PC-3 (cell line): Measurements from ENCODE around the gene CLMN. TPM values are rescaled to one million over a fixed set of nuclear protein-coding genes. Genes with fewer than 3 reads are reported as not detected.

Source experiments
- ATAC-seq: fragments of 200-7000 bp; cut with Tn5 transposase; 2 replicates; pipeline ENCODE4 v1.9.1; 2020; ENCODE audit warnings: mild to moderate bottlenecking, moderate library complexity
- BruUV-seq: library from RNA; stranded (reverse); fragments of 400-500 nt; replicated peaks from 2 replicates; lab custom pipeline; 2021; lab: Mats Ljungman, UMichigan
- CTCF ChIA-PET: fragments of 300-600 bp; sonication (Branson Sonifier 250); formaldehyde crosslinking; loops from one replicate; lab custom pipeline; 2022; ENCODE audit warnings: antibody characterized with exemption; lab: Charles Lee
- POLR2A ChIA-PET: fragments of 300-600 bp; sonication (Branson Sonifier 250); formaldehyde crosslinking; loops from one replicate; lab custom pipeline; 2022; ENCODE audit warnings: antibody characterized with exemption; ENCODE audit not compliant: unreplicated experiment; lab: Charles Lee
- DNase-seq: peaks from one replicate; pipeline ENCODE4 v3.0.0-alpha.2; 2015
- H2AFZ ChIP-seq: fragments of 300-600 bp; sonication (generic); 2 replicates; pipeline ENCODE4 v1.6.0; 2016; ENCODE audit warnings: antibody characterized with exemption, low read length
- H3F3A ChIP-seq: fragments of 300-600 bp; sonication (generic); one replicate; pipeline ENCODE4 v1.6.0; 2017; ENCODE audit warnings: antibody characterized with exemption, low read length, control low read depth, mild to moderate bottlenecking; ENCODE audit not compliant: unreplicated experiment
- H3K27ac ChIP-seq: fragments of 300-600 bp; sonication (generic); 2 replicates; pipeline ENCODE4 v1.5.1; 2016; ENCODE audit warnings: mild to moderate bottlenecking, low read length
- H3K27me3 ChIP-seq: fragments of 300-600 bp; sonication (generic); 2 replicates; pipeline ENCODE4 v1.6.1; 2016; ENCODE audit warnings: low read length, mixed read lengths
- H3K36me3 ChIP-seq: fragments of 300-600 bp; sonication (generic); 2 replicates; pipeline ENCODE4 v1.6.1; 2016; ENCODE audit warnings: low read depth, mixed run types, low read length, mixed read lengths
- H3K4me1 ChIP-seq: fragments of 300-600 bp; sonication (generic); 2 replicates; pipeline ENCODE4 v1.5.1; 2016; ENCODE audit warnings: low read length; ENCODE audit not compliant: insufficient read depth
- H3K4me2 ChIP-seq: fragments of 300-600 bp; sonication (generic); 2 replicates; pipeline ENCODE4 v1.6.0; 2016; ENCODE audit warnings: low read length
- H3K4me3 ChIP-seq: fragments of 300-600 bp; sonication (generic); 2 replicates; pipeline ENCODE4 v1.5.1; 2016; ENCODE audit warnings: mild to moderate bottlenecking, low read length, mixed read lengths
- H3K79me2 ChIP-seq: fragments of 300-600 bp; sonication (generic); 2 replicates; pipeline ENCODE4 v1.6.1; 2017; ENCODE audit warnings: low read length, mixed read lengths
- H3K9ac ChIP-seq: fragments of 300-600 bp; sonication (generic); 2 replicates; pipeline ENCODE4 v1.6.0; 2016; ENCODE audit warnings: mild to moderate bottlenecking, low read length
- H3K9me2 ChIP-seq: fragments of 300-600 bp; sonication (generic); replicated peaks from 2 replicates; pipeline ENCODE4 v1.6.1; 2016; ENCODE audit warnings: mixed run types, low read length, mixed read lengths
- H3K9me3 ChIP-seq: fragments of 300-600 bp; sonication (generic); 2 replicates; pipeline ENCODE4 v1.6.1; 2016; ENCODE audit warnings: low read length, mixed read lengths
- H4K20me1 ChIP-seq: fragments of 300-600 bp; sonication (generic); 2 replicates; pipeline ENCODE4 v1.6.1; 2016; ENCODE audit warnings: low read length, mixed read lengths
- EZH2 ChIP-seq: fragments of 300-600 bp; sonication (generic); IDR thresholded peaks from one replicate; pipeline ENCODE4 v1.6.1; 2017; ENCODE audit warnings: antibody characterized with exemption, mild to moderate bottlenecking, low read length; ENCODE audit not compliant: unreplicated experiment
- EZH2phosphoT487 ChIP-seq: fragments of 300-600 bp; sonication (generic); IDR thresholded peaks from 2 replicates; pipeline ENCODE4 v1.6.1; 2018; ENCODE audit warnings: mild to moderate bottlenecking, antibody characterized with exemption, low read length, borderline replicate concordance
- intact Hi-C: fragments of 100-400 bp; cut with micrococcal nuclease; formaldehyde crosslinking; loops from 2 replicates; pipeline ENCODE4 v1.9.0; 2023
- total RNA-seq: library from RNA; depleted of rRNA; stranded (reverse); fragments of >200 nt; gene quantifications from 2 replicates; pipeline ENCODE4 v1.2.3, GENCODE V29; 2014
- TF ChIP-seq, protein P1 (sequence below): fragments of 300-600 bp; sonication (generic); conservative IDR thresholded peaks from 2 replicates; pipeline ENCODE4 v1.5.1; 2017; ENCODE audit warnings: antibody characterized with exemption, low read depth, mild to moderate bottlenecking, low read length

The CLMN gene
- total RNA-seq, 1 experiment from 2014 or later = 3.5 TPM

DNA sequence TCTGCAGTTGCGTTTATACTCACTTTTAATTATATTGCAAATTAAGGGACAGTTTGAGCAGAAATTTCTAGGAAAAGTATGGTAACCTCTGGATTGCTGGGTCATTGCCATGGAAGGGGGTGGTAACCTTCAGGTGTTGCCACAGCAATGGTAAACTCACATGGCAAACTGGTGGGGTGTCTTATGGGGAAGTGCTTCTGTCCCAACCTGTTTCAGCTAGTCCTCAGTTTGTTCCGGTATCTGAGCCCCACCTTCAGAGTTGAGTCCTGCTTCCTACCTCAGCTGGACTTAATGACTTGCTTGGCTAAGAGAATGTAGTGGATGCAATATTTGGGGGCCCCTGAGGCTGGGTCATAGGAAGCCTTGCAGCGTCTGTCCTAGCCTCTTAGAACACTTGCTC lies 7.3 kb upstream of the CLMN start:
- H4K20me1 ChIP-seq = no peaks in the 10 kb centered on the region
- intact Hi-C loops = no loop called here
- H3K27me3 ChIP-seq = no peaks in the 10 kb centered on the region
- no peaks in the 10 kb centered on the region for H3K9me2 ChIP-seq
- ChIA-PET CTCF (no interaction called here), POLR2A (no interaction called here)
- H3K4me2 ChIP-seq = no peak overlapping the region
- no peak overlapping the region for H3K9ac ChIP-seq
- no peaks in the 10 kb centered on the region for H3F3A ChIP-seq
- no peaks in the 10 kb centered on the region for H3K36me3 ChIP-seq
- BruUV-seq = no TSS peak
- no peak overlapping the region for H3K27ac ChIP-seq
- DNase-seq (no peak), ATAC-seq (no peak)
- TF ChIP-seq EZH2phosphoT487 (no peak), EZH2 (no peak)
- TF ChIP-seq, protein P1, sequence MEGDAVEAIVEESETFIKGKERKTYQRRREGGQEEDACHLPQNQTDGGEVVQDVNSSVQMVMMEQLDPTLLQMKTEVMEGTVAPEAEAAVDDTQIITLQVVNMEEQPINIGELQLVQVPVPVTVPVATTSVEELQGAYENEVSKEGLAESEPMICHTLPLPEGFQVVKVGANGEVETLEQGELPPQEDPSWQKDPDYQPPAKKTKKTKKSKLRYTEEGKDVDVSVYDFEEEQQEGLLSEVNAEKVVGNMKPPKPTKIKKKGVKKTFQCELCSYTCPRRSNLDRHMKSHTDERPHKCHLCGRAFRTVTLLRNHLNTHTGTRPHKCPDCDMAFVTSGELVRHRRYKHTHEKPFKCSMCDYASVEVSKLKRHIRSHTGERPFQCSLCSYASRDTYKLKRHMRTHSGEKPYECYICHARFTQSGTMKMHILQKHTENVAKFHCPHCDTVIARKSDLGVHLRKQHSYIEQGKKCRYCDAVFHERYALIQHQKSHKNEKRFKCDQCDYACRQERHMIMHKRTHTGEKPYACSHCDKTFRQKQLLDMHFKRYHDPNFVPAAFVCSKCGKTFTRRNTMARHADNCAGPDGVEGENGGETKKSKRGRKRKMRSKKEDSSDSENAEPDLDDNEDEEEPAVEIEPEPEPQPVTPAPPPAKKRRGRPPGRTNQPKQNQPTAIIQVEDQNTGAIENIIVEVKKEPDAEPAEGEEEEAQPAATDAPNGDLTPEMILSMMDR = no peak
- no peaks in the 10 kb centered on the region for H3K4me1 ChIP-seq
- H2AFZ ChIP-seq = no peak overlapping the region
- no peaks in the 10 kb centered on the region for H3K9me3 ChIP-seq
- H3K4me3 ChIP-seq = no peak overlapping the region
- no peaks in the 10 kb centered on the region for H3K79me2 ChIP-seq

DNA sequence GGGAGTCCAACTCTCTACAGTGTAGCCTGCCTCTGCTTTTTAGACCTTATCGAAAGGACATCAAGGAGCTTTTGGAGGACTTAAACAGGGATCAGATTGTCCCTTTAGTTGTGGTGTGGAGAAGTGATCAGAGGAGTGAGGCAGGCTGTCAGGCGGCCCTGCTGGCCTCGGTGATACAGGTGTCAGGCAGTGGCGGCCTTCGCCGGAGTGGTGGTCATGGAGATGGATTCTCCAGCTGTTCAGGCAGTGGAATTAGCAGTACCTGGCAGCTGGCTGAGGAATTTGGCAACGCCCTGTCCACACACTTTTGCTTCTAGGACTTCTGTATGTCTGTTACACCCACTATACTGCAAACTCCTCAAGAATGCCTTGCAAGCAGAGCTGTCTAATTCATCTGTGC lies 4.2 kb upstream of the CLMN start:
- H3K9me2 ChIP-seq = no peaks in the 10 kb centered on the region
- H2AFZ ChIP-seq = no peak overlapping the region
- H3K27me3 ChIP-seq = no peaks in the 10 kb centered on the region
- no peak for ATAC-seq
- no peaks in the 10 kb centered on the region for H3K9me3 ChIP-seq
- intact Hi-C loops = no loop called here
- H3K27ac ChIP-seq = no peak overlapping the region
- DNase-seq = no peak
- no peaks in the 10 kb centered on the region for H3K79me2 ChIP-seq
- no peaks in the 10 kb centered on the region for H3K36me3 ChIP-seq
- H3K4me2 ChIP-seq = no peak overlapping the region
- TF ChIP-seq EZH2phosphoT487 (no peak), EZH2 (no peak)
- TF ChIP-seq, protein P1 = no peak
- CTCF ChIA-PET = no interaction called here
- POLR2A ChIA-PET = interaction anchor here (0.6 kb wide), 1 partner anchor 199 kb away, joined by 7 read pairs; no protein-coding TSS in a partner anchor
- no peaks in the 10 kb centered on the region for H3F3A ChIP-seq
- no peaks in the 10 kb centered on the region for H4K20me1 ChIP-seq
- H3K4me1 ChIP-seq = no peaks in the 10 kb centered on the region
- BruUV-seq = no TSS peak
- no peak overlapping the region for H3K9ac ChIP-seq
- no peak overlapping the region for H3K4me3 ChIP-seq

DNA sequence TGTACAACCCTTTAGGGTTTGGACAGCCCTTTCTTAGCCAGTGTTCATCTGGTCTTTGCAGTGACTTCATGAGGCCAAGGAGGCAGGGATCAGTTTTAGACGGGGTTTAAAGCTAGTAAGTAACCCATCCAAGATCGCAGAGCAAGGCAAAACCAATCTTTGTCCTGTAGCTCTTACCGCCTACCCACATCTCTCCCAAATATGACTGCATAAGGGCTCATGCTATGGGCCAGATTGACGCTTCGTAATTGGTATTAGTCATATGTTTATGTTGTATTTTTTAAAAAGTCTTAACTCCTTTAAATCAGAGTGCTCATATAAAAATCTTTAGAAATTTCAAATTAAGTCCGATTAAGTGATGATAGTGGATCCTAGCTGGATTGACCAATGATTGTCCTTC lies 3.7 kb upstream of the CLMN start:
- no peak overlapping the region for H3K27ac ChIP-seq
- no peaks in the 10 kb centered on the region for H3K9me3 ChIP-seq
- no peaks in the 10 kb centered on the region for H3K36me3 ChIP-seq
- TF ChIP-seq EZH2 (no peak), EZH2phosphoT487 (no peak)
- TF ChIP-seq, protein P1 = no peak
- H4K20me1 ChIP-seq = no peaks in the 10 kb centered on the region
- POLR2A ChIA-PET = no interaction called here
- H3F3A ChIP-seq = no peaks in the 10 kb centered on the region
- no peak overlapping the region for H3K4me2 ChIP-seq
- H3K9me2 ChIP-seq = no peaks in the 10 kb centered on the region
- CTCF ChIA-PET = no interaction called here
- H2AFZ ChIP-seq = no peak overlapping the region
- no peaks in the 10 kb centered on the region for H3K27me3 ChIP-seq
- no TSS peak for BruUV-seq
- no peaks in the 10 kb centered on the region for H3K79me2 ChIP-seq
- intact Hi-C loops = no loop called here
- peaks cover 3% of the 10 kb centered on the region; the same call in 1 of the 2 replicates for H3K4me1 ChIP-seq
- no peak for DNase-seq
- ATAC-seq = no peak
- H3K9ac ChIP-seq = no peak overlapping the region
- H3K4me3 ChIP-seq = no peak overlapping the region
